Left renal cortex interstitium (tissue), 4 donors: Measurements from ENCODE around the gene AK8. TPM values are rescaled to one million over a fixed set of nuclear protein-coding genes. Genes with fewer than 3 reads are reported as not detected.

Source experiments
- DNase-seq, 4 donors: peaks; one replicate each; pipeline ENCODE4 v3.0.0-alpha.2; 2013; ENCODE audit warnings: low read depth in 4 of 4, low spot score in 2 of 4, missing footprints in 1 of 4
- polyA plus RNA-seq, 4 donors: library from polyadenylated mRNA; unstranded; fragments of 120-200 nt; gene quantifications; one replicate each; pipeline ENCODE4 v1.2.1, GENCODE V29; 2013; ENCODE audit not compliant: insufficient read length in 4 of 4

Gene AK8
- 1 to 10 TPM; 2.9 to 4.0 (median 3.7) TPM for polyA plus RNA-seq

GRCh38 chr9:132877824-132878694 lies at the start of gene AK8:
TSS of gene AK8 (minus strand) at chr9:132878284. CDS start at chr9:132878255, 29 bp downstream.
- peak in 3 of 4 donors; percentile 62 to 65 (median 63) for DNase-seq

GRCh38 chr9:132927704-132928103 lies 49.6 kb upstream of the AK8 start:
- no peak for DNase-seq

- DNase-seq, result no peak
These were observed 45.3 kb upstream of the AK8 start for GRCh38 chr9:132923346-132923902.

GRCh38 chr9:132919614-132920268 lies 41.7 kb upstream of the AK8 start:
- DNase-seq, result no peak

GRCh38 chr9:132914924-132915323 lies 36.8 kb upstream of the AK8 start:
- no peak for DNase-seq

GRCh38 chr9:132912131-132912530 lies 34.0 kb upstream of the AK8 start:
- DNase-seq, result no peak

- no peak for DNase-seq
These were observed 32.3 kb upstream of the AK8 start for GRCh38 chr9:132910376-132910775.

- no peak for DNase-seq
These were observed 31.2 kb upstream of the AK8 start for GRCh38 chr9:132909311-132909710.

GRCh38 chr9:132908635-132909034 lies 30.6 kb upstream of the AK8 start:
- DNase-seq, result no peak

GRCh38 chr9:132905726-132906125 lies 27.6 kb upstream of the AK8 start:
- no peak for DNase-seq

- no peak for DNase-seq
These were observed 25.7 kb upstream of the AK8 start for GRCh38 chr9:132903574-132904492.

GRCh38 chr9:132901858-132902831 lies 24.1 kb upstream of the AK8 start:
- DNase-seq, result peak; percentile 13 to 66 (median 44)

- no peak for DNase-seq
These were observed 20.0 kb upstream of the AK8 start for GRCh38 chr9:132898051-132898450.

- no peak for DNase-seq
These were observed 18.8 kb upstream of the AK8 start for GRCh38 chr9:132896906-132897305.

- DNase-seq, result no peak
These were observed 18.2 kb upstream of the AK8 start for GRCh38 chr9:132896264-132896663.

GRCh38 chr9:132894862-132895835 lies 17.1 kb upstream of the AK8 start:
- no peak for DNase-seq

- no peak for DNase-seq
These were observed 16.3 kb upstream of the AK8 start for GRCh38 chr9:132894346-132894745.

GRCh38 chr9:132892400-132892799 lies 14.3 kb upstream of the AK8 start:
- no peak for DNase-seq
